HL-60 (cell line): ENCODE measurements around the gene PMEPA1.

Source experiments
- DNase-seq, 2 experiments: peaks; one replicate each; pipeline ENCODE4 v3.0.0-alpha.2; 2010 to 2020; ENCODE audit warnings: low read depth in 1 of 2, low spot score in 1 of 2
- H3K27ac ChIP-seq: fragments of 250-450 bp; sonication (Bioruptor Pico); replicated peaks from 2 replicates; pipeline ENCODE4 v1.5.1; 2020; ENCODE audit warnings: mild to moderate bottlenecking, moderate library complexity
- H3K27me3 ChIP-seq: fragments of 250-450 bp; sonication (Bioruptor Pico); 2 replicates; pipeline ENCODE4 v1.5.1; 2021; ENCODE audit warnings: mild to moderate bottlenecking, moderate library complexity; ENCODE audit not compliant: insufficient read depth, poor library complexity, severe bottlenecking
- H3K4me3 ChIP-seq: replicated peaks from 2 replicates; pipeline ENCODE4 v1.5.1; 2011; ENCODE audit warnings: mild to moderate bottlenecking, control low read depth, low read length; ENCODE audit not compliant: insufficient read depth
- GABPA ChIP-seq: IDR thresholded peaks from 2 replicates; pipeline ENCODE4 v1.6.1; 2012; ENCODE audit warnings: low read depth
- POLR2AphosphoS5 ChIP-seq: IDR thresholded peaks from 2 replicates; pipeline ENCODE4 v1.6.1; 2012; ENCODE audit warnings: low read depth
- REST ChIP-seq: IDR thresholded peaks from 2 replicates; pipeline ENCODE4 v1.6.1; 2012; ENCODE audit warnings: low read depth; ENCODE audit not compliant: insufficient replicate concordance
- SPI1 ChIP-seq: IDR thresholded peaks from 2 replicates; pipeline ENCODE4 v1.6.1; 2012; ENCODE audit warnings: low read depth, mild to moderate bottlenecking, borderline replicate concordance
- long read RNA-seq: library from polyadenylated mRNA; unstranded; transcript quantifications from one replicate; pipeline ENCODE4 v2.0.0, GENCODE V29; 2020
- TF ChIP-seq, protein P1 (sequence below): IDR thresholded peaks from one replicate; pipeline ENCODE4 v1.5.1; 2011; ENCODE audit warnings: low read length, control low read depth, inconsistent platforms; ENCODE audit not compliant: insufficient read depth

Gene PMEPA1
- long read RNA-seq: 0 reads

DNA sequence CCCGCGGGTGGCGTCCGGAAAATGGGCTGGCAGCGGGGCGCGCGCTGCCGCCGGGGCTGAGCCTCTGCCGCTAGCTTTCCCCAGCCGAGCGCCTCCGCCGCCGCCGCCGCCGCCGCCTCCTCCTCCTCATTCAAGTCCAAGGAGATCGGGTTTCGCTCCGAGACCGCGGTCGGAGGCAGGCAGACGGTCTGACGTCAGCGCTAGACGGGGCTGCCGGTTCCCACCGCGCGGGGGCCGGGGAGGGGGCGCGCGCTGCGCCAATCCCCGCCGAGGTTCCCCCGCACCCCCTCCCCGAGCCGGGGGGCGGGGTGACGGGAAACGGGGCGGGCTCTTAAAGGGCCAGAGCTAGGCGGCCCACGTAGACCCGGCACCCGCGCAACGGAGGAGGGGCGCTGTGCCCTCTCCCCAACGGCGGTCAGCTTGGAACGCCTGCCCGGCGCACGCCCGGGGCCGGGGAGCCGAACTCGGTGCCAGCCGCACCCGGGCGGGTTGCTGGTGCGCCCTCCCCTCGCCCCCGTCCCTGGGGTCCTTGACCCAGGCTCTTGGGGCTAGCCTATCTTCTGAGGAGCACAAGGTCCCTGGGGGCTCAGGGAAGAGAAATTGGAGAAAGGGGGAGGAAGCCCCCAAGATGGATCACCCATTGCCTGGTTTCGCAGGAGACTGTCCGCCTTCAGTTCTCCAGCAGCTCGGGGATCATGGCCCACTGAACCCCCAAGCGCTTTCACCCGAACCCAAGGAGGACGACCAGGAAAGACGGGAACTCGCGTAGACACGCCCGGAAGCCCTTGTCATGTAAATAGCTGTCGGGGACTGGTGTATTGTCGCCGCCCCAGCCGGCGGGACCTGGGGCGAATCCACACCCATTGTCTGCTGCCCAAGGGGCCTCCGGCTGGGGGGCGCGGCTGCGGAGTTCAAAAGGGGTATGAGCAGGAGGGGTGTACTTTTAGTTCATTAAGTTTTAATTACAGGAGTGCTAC lies at the start of gene PMEPA1:
Gene PMEPA1, minus strand, starts transcription at position 193 of the 977 bp plus-strand sequence. CDS start 433 bp downstream, outside the sequence.
- Histone ChIP-seq H3K27ac (no peak within 1 kb of the TSS), H3K27me3 (peaks cover 42% of the 10 kb centered on the region), H3K4me3 (peak within 1 kb of the TSS; percentile 24)
- peak; percentile 33 to 53 for DNase-seq
- TF ChIP-seq GABPA: no peak
- no peak for TF ChIP-seq POLR2AphosphoS5
- no peak for TF ChIP-seq REST
- TF ChIP-seq, protein P1, sequence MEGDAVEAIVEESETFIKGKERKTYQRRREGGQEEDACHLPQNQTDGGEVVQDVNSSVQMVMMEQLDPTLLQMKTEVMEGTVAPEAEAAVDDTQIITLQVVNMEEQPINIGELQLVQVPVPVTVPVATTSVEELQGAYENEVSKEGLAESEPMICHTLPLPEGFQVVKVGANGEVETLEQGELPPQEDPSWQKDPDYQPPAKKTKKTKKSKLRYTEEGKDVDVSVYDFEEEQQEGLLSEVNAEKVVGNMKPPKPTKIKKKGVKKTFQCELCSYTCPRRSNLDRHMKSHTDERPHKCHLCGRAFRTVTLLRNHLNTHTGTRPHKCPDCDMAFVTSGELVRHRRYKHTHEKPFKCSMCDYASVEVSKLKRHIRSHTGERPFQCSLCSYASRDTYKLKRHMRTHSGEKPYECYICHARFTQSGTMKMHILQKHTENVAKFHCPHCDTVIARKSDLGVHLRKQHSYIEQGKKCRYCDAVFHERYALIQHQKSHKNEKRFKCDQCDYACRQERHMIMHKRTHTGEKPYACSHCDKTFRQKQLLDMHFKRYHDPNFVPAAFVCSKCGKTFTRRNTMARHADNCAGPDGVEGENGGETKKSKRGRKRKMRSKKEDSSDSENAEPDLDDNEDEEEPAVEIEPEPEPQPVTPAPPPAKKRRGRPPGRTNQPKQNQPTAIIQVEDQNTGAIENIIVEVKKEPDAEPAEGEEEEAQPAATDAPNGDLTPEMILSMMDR: no peak
- TF ChIP-seq SPI1: no peak

DNA sequence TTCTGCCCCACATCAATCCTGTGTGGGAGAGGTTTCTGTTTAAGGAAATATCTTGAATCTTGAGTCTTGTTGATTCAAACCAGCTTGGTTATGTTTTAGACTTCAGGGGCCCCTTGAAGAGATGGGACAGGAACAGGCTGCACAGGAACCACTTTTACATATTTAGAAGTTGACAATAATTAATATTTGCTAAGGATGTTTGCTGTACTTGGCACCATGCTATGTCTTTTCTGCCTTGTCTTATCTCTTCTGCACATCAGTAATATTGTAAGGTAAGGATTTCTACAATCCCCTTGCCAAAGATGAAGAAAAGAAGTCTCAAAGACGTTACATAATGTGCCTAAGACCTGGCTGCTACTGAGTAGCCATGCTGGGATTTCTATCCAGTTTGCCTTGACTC lies 48.0 kb upstream of the PMEPA1 start:
- TF ChIP-seq GABPA (no peak), POLR2AphosphoS5 (no peak), REST (no peak), SPI1 (no peak)
- TF ChIP-seq, protein P1: no peak
- DNase-seq: no peak
- no peak overlapping the region for H3K27ac ChIP-seq
- no peak overlapping the region for H3K4me3 ChIP-seq
- no peaks in the 10 kb centered on the region for H3K27me3 ChIP-seq

- no peak for DNase-seq
- TF ChIP-seq SPI1 (no peak), GABPA (no peak), POLR2AphosphoS5 (no peak), REST (no peak)
- TF ChIP-seq, protein P1: no peak
- H3K27ac ChIP-seq: no peak overlapping the region
These were observed 47.1 kb upstream of the PMEPA1 start for GRCh38 chr20:57756921-57757320.

More at GRCh38 chr20:57756921-57757320, 47.1 kb upstream of the PMEPA1 start:
- Histone ChIP-seq H3K27me3 (no peaks in the 10 kb centered on the region), H3K4me3 (no peak overlapping the region)
